Measurements from ENCODE around the gene UNC45A. TPM values are rescaled to one million over a fixed set of nuclear protein-coding genes. Genes with fewer than 3 reads are reported as not detected.

Gene UNC45A
- total and polyA plus RNA-seq, 2 donors (not counting 1 experiment from before 2014, with no cell fraction given): 56.3 to 79.0 TPM

DNA sequence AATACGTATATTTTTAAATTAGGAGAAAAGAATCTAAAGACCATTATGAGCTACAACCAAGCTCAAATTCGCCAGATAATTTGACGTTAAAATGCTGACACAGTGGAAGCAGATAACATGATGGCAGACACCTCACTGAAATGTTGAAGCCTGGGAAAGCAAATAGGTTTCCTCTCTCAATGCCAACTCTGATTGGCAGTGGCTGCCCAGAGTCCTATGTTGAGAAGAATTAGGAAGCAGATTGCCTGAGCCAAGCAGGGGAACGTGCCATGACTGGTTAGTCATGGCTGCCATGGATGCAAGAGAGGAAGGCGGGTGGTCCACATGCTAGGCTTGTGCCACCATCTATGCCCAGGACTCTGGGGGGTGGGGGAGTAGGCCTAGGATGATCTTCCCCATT is 3.2 kb downstream of the UNC45A start:
- POLR2A ChIA-PET: interaction anchor here (1.1 kb wide), 1 partner anchor 19 kb away, joined by 9 read pairs; no protein-coding TSS in a partner anchor
- no peak for DNase-seq

DNA sequence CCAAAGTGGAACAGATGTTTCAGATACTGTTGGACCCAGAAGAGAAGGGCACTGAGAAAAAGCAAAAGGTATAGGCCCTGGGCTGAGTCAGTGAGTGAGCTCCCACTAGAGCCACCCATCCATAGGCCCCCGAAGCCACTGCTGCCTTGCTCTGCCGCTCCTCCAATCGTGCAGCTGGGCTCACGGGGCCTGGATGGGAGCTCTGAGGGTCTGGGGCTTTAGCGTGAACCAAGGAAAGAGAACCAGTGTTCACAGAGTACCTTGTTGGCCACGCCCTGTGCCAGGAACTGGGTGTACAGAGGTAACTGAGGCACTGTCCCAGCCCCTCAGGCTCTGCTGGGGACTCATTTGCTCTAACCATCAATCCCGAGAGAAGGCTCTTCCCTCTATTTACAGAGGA is 4.7 kb downstream of the UNC45A start:
- intact Hi-C loops (cut with micrococcal nuclease): loop anchor here (10.0 kb wide), 1 partner anchor 1245 kb away; the partner anchor contains the start of genes PEX11A and WDR93
- CTCF ChIA-PET: interaction anchor here (0.6 to 1.2 kb wide), 2 partner anchors 17 to 489 kb away, joined by 3 to 6 read pairs; no protein-coding TSS in a partner anchor
- Mint-ChIP-seq H3K4me3 (no peak overlapping the region), H3K27ac (no peak overlapping the region), H3K9me3 (ENCODE audit: insufficient read depth) (no peaks in the 10 kb centered on the region), H3K27me3 (no peaks in the 10 kb centered on the region), H3K4me1 (peaks cover 16% of the 10 kb centered on the region)
- H3K9ac ChIP-seq (ENCODE audit: low read length): no peak overlapping the region
- H3K4me3 ChIP-seq (ENCODE audit: control extremely low read depth in 1 of 5, extremely low read depth in 1 of 5, insufficient read depth in 1 of 5, low read depth in 2 of 5, low read length in 4 of 5): no peak overlapping the region
- H2AFZ ChIP-seq (ENCODE audit: insufficient read depth, low read depth, low read length, poor library complexity, severe bottlenecking): no peak overlapping the region
- peaks cover 15% of the 10 kb centered on the region for H4K20me1 ChIP-seq (ENCODE audit: control insufficient read depth, insufficient read depth, low read length, poor library complexity, severe bottlenecking)
- peaks cover 10 to 15% of the 10 kb centered on the region in 2 donors for H3K4me1 ChIP-seq (ENCODE audit: control insufficient read depth in 2 of 2, insufficient read depth in 2 of 2, low read length in 2 of 2)
- WGBS (ENCODE audit: insufficient coverage): 98% methylated on average over 5 of the region's 7 CpGs
- peaks cover 18% of the 10 kb centered on the region for H3K79me2 ChIP-seq (ENCODE audit: control insufficient read depth, insufficient read depth, low read length)
- peaks cover 3 to 67% of the 10 kb centered on the region in 2 experiments for H3K36me3 ChIP-seq (replicated peaks in 1 of 2; ENCODE audit: control extremely low read depth in 1 of 2, control insufficient read depth in 1 of 2, extremely low read depth in 1 of 2, insufficient read depth in 2 of 2, low read length in 1 of 2)
- no peak overlapping the region for H3K27ac ChIP-seq (ENCODE audit: low read length in 2 of 2)
- TF ChIP-seq, protein P1, sequence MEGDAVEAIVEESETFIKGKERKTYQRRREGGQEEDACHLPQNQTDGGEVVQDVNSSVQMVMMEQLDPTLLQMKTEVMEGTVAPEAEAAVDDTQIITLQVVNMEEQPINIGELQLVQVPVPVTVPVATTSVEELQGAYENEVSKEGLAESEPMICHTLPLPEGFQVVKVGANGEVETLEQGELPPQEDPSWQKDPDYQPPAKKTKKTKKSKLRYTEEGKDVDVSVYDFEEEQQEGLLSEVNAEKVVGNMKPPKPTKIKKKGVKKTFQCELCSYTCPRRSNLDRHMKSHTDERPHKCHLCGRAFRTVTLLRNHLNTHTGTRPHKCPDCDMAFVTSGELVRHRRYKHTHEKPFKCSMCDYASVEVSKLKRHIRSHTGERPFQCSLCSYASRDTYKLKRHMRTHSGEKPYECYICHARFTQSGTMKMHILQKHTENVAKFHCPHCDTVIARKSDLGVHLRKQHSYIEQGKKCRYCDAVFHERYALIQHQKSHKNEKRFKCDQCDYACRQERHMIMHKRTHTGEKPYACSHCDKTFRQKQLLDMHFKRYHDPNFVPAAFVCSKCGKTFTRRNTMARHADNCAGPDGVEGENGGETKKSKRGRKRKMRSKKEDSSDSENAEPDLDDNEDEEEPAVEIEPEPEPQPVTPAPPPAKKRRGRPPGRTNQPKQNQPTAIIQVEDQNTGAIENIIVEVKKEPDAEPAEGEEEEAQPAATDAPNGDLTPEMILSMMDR (IDR thresholded peaks at IDR 0.05): no peak
- TF ChIP-seq EZH2 (IDR thresholded peaks at IDR 0.05; ENCODE audit: borderline replicate concordance, insufficient read depth, low read depth, low read length, poor library complexity, severe bottlenecking): no peak
- H3K4me2 ChIP-seq (replicated peaks; ENCODE audit: low read depth, low read length, poor library complexity, severe bottlenecking): no peak overlapping the region
- ATAC-seq (ENCODE audit: low read depth) (no peak), DNase-seq (no peak)
- POLR2A ChIA-PET: no interaction called here
- H3K9me3 ChIP-seq (ENCODE audit: control extremely low read depth in 1 of 3, control insufficient read depth in 2 of 3, insufficient read depth in 1 of 3, low read length in 2 of 3): no peaks in the 10 kb centered on the region
- no peaks in the 10 kb centered on the region for H3K27me3 ChIP-seq (replicated peaks in 1 of 4; ENCODE audit: control extremely low read depth in 1 of 4, control insufficient read depth in 3 of 4, insufficient read depth in 4 of 4, low read length in 3 of 4)

More for the DNA sequence above, 3.2 kb downstream of the UNC45A start:
- Histone ChIP-seq H4K20me1 (ENCODE audit: control insufficient read depth, insufficient read depth, low read length, poor library complexity, severe bottlenecking) (peaks cover 15% of the 10 kb centered on the region), H3K27ac (ENCODE audit: low read length in 2 of 2) (no peak overlapping the region), H3K79me2 (ENCODE audit: control insufficient read depth, insufficient read depth, low read length) (peaks cover 18% of the 10 kb centered on the region), H3K4me2 (replicated peaks; ENCODE audit: low read depth, low read length, poor library complexity, severe bottlenecking) (no peak overlapping the region), H3K9ac (ENCODE audit: low read length) (no peak overlapping the region), H3K4me1 (ENCODE audit: control insufficient read depth in 2 of 2, insufficient read depth in 2 of 2, low read length in 2 of 2) (peaks cover 18 to 30% of the 10 kb centered on the region in 2 donors), H3K36me3 (replicated peaks in 1 of 2; ENCODE audit: control extremely low read depth in 1 of 2, control insufficient read depth in 1 of 2, extremely low read depth in 1 of 2, insufficient read depth in 2 of 2, low read length in 1 of 2) (peaks cover 3 to 54% of the 10 kb centered on the region in 2 experiments), H3K9me3 (ENCODE audit: control extremely low read depth in 1 of 3, control insufficient read depth in 2 of 3, insufficient read depth in 1 of 3, low read length in 2 of 3) (no peaks in the 10 kb centered on the region), H3K4me3 (ENCODE audit: control extremely low read depth in 1 of 5, extremely low read depth in 1 of 5, insufficient read depth in 1 of 5, low read depth in 2 of 5, low read length in 4 of 5) (no peak overlapping the region), H2AFZ (ENCODE audit: insufficient read depth, low read depth, low read length, poor library complexity, severe bottlenecking) (no peak overlapping the region), H3K27me3 (replicated peaks in 1 of 4; ENCODE audit: control extremely low read depth in 1 of 4, control insufficient read depth in 3 of 4, insufficient read depth in 4 of 4, low read length in 3 of 4) (no peaks in the 10 kb centered on the region)
- Mint-ChIP-seq H3K4me3 (no peak overlapping the region), H3K9me3 (ENCODE audit: insufficient read depth) (no peaks in the 10 kb centered on the region), H3K27me3 (no peaks in the 10 kb centered on the region), H3K27ac (no peak overlapping the region), H3K4me1 (peaks cover 23% of the 10 kb centered on the region)
- 96% methylated on average over 3 of the region's 5 CpGs for WGBS (ENCODE audit: insufficient coverage)
- no peak for TF ChIP-seq EZH2 (IDR thresholded peaks at IDR 0.05; ENCODE audit: borderline replicate concordance, insufficient read depth, low read depth, low read length, poor library complexity, severe bottlenecking)
- TF ChIP-seq, protein P1 (IDR thresholded peaks at IDR 0.05): no peak
- no peak for ATAC-seq (ENCODE audit: low read depth)
- CTCF ChIA-PET: interaction anchor here (1.3 to 9.5 kb wide), 3 partner anchors 16 to 39 kb away, joined by 3 to 260 read pairs (median 7); partner anchors contain the start of genes MAN2A2 and RCCD1
- intact Hi-C loops (cut with micrococcal nuclease): loop anchor here (10.0 kb wide), 1 partner anchor 1243 kb away; the partner anchor contains the start of genes PEX11A and WDR93
